ENCODE measurements around the gene DLX1.

The DLX1 gene

DNA sequence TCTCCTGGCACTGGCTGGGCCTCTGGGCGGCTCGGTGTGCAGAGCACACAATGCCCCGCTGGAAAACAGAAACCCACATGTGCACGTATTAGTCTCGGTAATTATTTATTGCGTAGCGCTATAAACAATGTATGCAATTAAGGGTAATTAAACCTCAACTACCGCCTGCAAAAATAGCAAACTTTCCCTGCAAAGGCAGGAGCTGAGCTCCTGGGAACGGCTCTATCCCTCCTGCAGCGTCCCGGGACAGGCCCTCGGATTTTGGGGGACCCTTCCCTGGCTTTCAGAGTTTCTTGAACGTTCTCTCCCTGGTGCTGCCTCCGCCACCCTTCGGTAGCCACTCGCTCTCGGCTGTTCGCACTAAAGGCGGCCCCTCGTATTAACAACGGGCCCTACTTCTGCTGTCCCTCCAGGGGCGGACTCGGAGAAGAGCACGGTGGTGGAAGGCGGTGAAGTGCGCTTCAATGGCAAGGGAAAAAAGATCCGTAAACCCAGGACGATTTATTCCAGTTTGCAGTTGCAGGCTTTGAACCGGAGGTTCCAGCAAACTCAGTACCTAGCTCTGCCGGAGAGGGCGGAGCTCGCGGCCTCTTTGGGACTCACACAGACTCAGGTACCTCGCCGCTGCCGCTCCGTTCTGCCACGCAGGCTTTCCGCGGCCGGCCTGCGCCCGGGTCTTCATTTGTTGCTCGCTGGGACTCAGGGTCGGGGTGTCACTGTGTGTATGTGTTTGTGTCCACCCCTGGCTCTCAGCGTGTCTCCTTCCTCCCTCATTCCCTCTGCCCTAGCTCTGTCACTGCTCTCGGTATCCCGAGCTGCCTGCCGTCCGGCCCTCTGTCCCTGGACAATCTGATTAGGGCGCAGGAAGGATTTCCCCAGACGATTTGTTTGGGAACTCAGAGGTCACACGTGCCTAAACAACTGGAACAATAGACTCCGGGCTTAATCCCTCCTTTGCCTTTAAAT lies 1.2 kb downstream of the DLX1 start:
- peak in 1 of 2 donors; percentile 38 for DNase-seq (ENCODE audit: low read depth in 1 of 2, low spot score in 1 of 2)

DNA sequence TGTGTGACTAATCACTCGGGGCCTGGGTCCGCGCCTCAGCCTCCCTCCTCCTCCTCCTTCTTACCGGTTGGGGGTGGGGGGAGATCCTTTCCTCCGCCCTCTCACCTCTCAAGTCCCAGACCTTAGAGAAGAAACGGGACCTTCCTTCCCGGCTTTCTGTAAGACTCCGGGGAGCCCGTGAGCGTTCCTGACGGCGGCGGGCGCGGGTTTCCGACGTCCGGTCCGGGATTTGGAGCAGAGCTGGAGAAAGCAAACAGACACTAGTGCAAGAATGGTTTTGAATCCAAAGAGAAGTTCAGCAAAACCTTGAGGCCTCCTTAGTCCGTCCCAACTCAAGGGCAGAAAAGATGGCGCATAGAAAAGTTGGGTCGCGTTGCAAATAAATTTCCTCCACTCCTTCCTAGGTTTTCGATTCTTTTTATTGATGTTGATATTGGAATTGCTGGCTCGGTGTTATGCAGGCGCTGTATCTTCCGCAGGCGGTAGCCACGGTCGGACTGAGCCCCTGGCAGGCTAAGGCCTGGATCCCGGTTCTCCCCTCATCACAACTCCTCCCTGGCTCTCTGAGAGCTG lies 2.0 kb downstream of the DLX1 start:
- no peak for DNase-seq (ENCODE audit: low read depth in 1 of 2, low spot score in 1 of 2)

DNA sequence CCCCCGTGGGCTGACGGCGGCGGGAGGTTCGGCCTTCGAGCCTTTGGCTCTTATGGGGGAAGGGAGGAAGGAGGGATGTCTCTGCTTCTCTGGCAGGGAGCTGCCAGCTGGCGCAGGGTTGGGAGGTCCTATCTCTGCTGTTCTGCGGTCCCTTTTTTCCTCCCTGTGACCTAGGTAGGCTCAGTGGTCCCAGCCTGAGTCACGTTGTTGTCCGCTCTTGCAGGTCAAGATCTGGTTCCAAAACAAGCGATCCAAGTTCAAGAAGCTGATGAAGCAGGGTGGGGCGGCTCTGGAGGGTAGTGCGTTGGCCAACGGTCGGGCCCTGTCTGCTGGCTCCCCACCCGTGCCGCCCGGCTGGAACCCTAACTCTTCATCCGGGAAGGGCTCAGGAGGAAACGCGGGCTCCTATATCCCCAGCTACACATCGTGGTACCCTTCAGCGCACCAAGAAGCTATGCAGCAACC lies 2.5 kb downstream of the DLX1 start:
- DNase-seq (ENCODE audit: low read depth in 1 of 2, low spot score in 1 of 2): no peak

DNA sequence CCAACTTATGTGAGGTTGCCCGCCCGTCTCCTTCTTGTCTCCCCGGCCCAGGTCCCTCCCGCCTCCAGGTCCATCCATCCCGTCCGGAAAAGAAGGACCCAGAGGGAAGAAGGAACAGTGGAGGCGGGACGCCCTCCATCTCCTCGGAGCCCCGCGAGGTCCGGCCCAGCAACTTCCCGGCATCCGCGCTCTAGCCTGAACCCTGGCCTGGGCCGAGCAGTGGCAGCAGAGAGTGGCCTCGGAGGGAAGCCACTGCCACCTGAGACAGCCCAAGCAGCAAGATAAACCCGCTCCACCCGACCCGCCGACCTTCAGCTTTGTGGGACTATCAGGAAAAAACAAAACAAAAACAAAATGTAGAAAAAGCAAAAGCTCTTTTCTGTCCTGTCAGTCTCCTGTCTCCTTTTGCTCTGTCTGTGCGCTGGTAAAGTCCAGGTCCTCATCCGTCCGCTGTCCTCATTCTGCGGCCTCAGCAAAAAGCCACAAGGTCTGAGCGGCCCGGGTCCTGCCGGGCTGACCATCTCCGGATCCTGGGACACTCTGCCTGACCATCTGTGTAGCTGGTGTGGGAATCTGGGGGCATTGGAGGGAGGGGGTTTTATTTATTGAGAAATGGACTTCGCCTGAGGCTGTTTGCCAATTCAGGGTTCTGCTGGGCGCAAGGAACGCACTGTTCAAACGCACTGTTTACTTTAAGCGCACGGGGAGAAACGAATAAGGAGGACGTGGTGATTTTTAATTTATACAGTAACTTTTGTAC lies 3.1 kb downstream of the DLX1 start:
- DNase-seq (ENCODE audit: low read depth in 1 of 2, low spot score in 1 of 2): no peak

DNA sequence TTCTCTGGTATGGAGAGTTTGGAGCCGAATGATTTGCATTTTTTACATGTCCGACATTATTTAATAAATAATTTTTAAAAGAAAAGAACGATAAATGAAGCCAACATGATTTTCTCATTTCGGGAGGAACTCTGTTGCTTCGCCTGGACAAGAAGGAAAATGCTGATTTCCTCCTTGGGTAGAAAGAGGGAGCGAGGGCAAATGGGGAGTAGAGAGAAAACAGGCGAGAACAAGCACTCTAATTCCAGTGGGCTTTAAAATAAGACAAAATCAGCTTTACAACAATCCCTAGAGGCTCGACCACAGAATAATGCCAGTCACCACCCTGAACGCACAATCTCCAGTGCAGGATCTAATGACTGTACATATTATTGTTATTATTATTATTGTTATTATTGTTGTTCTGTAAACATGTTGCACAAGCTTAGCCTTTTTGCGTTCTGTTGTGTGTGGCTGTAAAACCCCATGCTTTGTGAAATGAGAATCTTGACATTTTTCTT lies 3.7 kb downstream of the DLX1 start:
- no peak for DNase-seq (ENCODE audit: low read depth in 1 of 2, low spot score in 1 of 2)

DNA sequence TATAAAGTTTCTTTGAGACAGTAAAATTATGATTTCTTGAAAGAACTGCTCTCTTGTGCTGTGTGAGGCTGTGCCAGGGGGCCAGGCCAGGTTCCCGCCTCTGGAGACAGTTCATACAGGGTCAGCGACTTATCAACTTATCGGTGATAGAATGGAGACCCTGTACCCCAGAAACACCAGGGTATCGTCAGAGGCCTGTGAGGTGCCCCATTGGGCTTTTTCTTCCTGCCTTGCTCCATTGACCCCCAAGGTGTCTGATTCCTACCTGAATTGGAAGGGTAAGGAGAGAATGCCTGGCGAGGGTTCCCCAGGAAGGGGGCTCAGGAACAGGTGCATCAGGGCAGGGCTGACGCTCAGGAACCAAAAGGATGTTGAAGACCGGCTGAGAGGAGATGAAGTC lies 4.3 kb downstream of the DLX1 start:
- DNase-seq (ENCODE audit: low read depth in 1 of 2, low spot score in 1 of 2): no peak

DNA sequence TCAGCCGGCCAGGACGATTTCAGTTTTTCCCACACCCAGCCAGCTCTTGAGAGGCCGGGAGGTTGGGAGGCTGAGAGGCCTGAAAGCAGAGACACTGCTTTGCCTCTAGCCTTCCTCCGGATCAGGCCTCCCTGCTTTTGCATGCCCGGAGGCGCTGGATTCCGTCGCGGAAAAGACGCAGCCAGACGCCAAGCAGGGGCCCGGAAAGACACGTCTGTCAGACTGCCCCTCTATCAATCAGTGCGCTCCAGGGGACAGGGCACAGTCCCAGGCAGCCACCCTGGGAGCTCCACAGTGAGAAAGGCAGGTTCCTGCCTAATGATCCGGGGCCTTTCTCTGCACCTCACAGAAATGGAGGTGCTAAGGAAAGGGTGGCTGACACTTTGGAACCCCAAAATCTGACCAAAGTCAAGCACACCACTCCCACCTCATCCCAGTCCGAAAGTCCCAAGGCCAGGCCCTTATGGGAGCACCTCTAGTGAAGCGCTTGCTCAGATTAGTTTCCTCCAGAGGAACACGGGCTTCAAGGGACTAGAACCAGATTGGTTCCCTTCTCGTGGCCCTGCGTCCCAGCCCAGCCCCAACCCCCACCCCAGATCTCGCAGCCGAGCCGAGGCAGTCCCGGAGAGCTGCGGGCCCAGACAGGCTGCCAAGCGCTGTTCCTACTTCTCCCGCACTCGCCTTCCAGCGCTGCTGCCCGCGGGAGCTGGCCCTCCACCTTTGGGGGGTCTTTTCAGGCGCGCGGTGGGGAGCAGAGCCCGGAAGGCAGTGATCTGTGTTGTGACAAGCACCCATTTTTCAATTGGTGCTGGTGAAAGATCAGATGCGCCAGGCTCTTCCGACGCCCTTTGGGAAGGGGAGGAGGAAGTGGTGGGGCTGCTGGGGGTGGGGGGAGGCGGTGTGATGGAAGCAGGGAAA lies 5.0 kb downstream of the DLX1 start:
- DNase-seq (ENCODE audit: low read depth in 1 of 2, low spot score in 1 of 2): no peak

DNA sequence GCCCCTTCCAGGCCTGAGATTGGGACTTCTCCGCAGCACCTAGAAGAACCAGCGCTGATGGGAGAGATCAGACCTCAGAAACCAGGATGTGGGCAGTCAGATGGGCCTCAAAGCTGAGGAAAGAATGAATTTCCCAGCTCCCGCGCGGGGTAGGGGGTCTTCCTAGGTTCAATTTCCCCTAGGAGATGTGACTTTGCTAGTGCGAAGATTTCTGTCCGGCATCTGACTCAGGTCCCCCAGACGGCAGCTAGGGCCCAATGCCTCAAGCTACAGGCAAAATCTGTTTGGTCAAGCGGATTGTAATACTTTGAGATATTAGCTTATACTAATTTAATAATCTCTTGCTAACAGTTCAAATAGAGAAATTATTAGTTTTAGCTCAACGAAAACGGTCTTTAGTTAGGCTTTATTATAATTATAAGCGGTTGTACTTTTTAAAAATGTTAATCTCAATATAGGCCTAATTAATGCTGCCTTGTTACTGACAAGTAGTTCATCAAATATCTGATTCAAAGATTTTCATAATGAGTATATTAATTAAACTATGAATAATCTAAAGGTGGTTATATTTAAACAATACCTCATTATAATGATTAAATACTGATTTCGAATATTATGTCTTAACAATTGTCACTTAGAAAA lies 5.8 kb downstream of the DLX1 start:
- no peak for DNase-seq (ENCODE audit: low read depth in 1 of 2, low spot score in 1 of 2)

DNA sequence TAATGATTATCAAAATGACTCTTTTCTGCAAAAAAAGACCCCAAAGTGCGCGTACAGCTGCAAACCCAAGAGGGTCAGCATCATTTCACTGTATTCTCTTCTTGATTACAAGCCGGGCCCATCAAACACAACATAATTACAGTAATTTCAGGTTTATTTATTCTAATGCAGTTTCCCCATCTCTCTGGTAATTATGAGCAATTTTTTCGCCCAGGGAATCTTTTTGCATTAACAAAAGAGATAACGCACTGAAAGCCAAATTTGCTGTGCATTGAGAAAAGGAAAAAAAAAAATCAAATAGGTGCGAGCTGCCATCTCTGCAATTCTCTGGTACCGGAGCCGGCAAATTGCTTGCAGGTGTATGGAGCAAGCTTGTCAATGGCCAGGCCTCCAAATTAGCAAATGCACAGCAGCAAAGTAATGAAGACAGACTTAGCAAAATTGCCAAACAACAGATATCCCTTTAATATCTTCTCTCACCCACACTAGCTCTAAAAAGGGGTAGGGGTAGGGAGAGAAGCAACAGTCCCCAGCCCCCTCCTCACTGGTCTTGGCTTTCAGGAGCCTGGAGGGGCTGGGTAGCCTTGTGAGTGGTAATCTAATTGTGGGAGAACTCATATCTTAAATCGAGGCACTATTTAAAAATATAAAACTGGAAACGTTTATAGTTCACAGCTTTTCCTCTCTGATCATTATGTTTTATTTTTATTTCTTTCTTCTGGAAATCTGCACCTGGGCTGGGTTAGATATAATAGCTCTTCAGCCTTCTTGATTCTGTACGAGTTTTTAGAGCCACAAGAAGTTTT lies 6.7 kb downstream of the DLX1 start:
- no peak for DNase-seq (ENCODE audit: low read depth in 1 of 2, low spot score in 1 of 2)

DNA sequence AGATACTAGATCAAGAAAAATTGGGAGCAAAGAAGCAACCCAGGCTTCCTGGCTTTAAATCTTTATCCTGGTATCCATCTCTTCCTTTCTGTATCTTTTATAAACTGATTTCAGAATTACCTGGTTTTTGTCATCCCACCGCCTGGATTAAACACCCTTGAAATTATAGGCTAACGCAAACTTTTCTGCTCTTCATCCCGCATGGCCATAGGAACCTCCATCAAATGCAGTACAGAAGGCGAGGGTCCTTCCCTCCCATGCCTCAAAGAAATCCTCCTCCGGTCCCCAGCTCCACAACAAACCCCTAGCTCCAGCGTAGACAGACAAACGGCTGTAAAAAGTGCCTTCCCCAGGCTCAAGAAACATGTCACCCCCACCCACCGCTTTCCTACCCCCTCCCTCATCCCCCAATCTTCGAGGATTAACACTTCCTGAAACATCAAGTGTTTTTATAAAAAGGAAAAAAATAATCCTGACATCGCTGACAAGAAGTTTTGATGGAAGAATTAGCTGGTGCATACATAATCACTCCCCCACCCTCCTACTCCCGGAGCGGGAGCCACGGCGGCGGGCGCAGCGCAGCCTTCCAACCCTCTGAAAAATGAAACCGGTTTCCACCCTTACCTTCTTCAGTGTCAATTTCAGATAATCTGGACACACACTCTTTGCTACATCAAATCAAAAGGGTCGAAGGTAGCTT lies 7.6 kb downstream of the DLX1 start:
- DNase-seq (ENCODE audit: low read depth in 1 of 2, low spot score in 1 of 2): no peak

DNA sequence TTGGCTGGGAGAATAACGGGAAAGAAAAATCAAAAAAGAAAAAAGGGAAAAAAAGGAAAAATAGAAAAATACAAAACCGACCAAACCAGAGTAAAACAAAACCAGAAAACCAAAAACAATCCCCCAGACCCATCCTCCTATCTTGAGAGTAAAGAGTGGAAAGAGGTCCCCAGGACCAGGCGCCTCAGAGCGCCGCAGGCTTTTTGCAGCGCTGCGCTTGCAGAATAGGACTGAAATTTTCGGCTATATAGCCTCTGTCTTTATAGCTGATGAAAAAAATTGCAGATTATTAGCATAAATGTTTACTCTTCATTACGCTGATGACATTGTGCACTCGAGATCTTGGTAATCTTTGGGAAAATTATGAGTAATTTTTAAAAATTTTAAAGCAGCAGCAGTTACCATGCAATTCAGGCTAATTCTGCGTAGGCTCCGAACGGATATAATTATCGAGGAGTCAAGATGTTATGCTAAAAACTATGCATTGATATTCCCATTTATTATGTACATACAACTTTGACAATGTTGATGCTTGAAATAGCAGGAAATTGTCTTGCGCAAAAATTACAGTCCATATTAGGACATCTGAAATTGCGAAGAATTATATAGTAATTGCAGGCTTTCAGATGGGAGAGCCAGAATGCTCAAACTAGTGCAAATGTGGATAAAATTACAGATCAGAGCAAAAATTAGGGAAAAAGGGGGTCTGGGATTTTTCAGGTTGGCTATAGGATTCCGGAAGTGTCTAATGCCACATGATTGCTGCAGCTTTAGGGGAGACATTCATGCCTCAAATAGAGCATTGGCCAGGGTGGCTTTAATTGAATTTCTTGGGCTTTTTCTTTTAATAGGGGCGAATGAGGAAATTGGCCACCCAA lies 8.3 kb downstream of the DLX1 start:
- no peak for DNase-seq (ENCODE audit: low read depth in 1 of 2, low spot score in 1 of 2)

DNA sequence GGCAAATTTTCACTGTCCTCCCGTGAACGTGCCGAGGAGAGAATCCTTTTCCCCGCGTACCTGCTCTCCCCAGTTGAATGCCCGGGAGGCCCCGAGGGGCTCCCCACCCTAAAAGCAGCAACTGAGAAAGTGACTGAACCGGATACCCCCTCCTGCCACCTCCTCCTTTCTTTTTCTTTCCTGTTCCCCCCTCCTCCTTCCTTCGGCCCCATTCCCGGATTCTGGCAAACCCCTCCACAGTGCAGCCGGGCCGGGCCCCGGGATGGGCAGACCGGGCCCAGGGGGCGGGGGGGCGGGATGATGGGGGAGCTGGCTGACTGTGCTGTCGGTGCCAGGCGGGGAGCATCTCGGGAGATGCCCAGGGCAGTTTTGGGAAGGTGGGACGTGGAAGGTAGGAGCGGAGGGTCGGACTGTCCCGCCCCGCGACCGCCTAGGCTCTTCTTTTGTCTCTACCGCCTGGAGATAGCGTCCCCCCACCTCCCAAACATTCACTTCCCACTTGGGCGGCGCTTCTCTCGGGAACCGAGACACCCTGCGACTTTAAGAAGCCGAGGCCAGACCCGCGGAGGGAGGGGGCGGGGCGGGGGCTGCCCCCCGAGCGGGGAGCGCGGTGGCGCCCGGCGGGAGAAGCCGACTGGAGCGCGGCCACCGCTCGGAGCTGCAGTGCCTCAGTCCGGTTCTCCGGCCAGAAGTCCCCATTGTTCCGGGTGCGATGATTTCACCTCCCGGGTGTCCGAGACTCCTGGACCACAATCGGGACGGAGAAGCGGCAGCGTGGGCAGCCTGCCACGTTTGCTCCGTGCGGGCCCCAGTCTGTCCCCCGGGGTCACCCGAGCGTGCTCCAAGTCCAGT lies 9.2 kb downstream of the DLX1 start:
- DNase-seq (ENCODE audit: low read depth in 1 of 2, low spot score in 1 of 2): no peak

DNA sequence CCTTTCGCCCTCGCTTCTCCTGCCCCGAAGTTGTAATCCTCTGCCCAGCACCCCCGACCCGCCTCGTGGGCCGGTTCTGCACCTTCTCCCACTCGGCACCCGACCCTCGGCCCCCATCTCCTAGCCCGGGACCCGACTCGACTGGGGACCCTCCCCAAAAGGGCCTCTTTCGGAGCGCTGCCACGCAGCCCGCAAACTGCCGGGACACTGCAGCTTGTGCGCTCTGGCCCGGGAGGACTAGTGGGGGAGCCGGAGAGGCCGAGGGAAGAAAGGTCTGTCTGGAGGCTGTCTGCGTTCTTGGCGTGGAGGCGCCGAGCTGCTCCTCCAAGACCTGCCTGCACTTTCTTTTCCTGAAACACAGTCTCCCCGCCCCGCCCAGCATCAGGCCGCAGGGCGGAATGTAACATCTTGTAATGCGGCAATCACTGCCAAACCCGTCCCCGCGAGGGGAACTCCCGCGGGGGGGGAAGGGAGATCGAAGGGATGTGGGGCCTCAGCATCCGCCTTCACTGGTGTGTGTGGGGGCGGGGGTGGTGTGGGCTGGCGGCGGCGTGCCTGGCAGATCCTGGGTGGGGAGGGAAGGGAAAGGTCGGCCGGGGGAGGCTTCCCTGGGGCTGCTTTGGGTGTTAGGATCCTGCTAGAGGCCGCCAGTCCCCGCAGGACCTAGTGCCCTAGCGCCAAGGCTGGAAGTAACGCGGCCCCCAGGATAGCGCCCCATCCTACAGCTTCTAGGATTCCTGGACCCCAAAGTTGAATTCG lies 10.0 kb downstream of the DLX1 start:
- peak in 1 of 2 donors; percentile 56 for DNase-seq (ENCODE audit: low read depth in 1 of 2, low spot score in 1 of 2)

DNA sequence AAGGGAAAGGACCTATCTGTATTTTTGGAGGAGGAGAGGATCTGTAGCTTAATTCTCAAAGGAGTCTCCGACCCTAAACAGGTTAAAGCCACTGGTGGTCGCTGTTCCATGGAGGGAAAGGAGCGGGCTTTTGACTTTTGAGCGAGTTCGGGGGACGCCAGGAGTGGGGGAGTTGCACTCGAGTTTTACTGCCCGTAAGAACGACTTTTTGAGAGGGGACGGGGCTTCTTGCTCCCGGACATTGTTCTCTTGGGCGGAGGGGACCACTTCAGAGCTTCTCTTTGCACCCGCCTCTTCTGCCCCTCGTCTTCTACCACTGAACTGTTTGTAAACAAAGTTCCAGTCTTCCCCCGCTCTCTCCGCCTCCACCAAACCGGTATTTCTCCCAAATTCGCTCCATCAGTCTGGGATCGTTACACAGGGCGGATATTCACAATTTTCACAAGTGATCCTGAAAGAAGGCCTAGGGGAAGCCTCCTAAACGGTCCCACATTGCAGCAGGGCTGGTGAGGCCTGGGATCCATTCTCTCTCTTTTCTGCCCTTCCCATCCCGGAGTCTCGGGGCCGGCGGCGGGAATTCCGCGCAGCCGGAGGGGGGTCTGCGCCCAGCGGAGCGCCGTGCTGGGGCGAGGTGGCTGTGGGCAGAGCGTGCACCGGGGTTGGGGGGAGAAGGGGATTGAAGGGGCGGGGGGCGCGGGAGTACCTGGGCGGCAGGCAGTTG lies 10.8 kb downstream of the DLX1 start:
- no peak for DNase-seq (ENCODE audit: low read depth in 1 of 2, low spot score in 1 of 2)

Data from activated T-helper 1 cell treated with anti-CD3 and anti-CD28 coated beads, Interleukin-2, amount 50 U/mL, for 16 hours (primary cell).